Left ventricle myocardium inferior (tissue), 1 donor: Measurements from ENCODE around the gene ZRSR2. TPM values are rescaled to one million over a fixed set of nuclear protein-coding genes. Genes with fewer than 3 reads are reported as not detected.

Experiments
- DNase-seq: peaks from one replicate; pipeline ENCODE4 v3.0.0-alpha.2; 2020
- H3K27ac ChIP-seq: fragments of 200-600 bp; replicated peaks from 2 replicates; pipeline ENCODE4 v1.8.0; 2021
- H3K27me3 ChIP-seq: fragments of 200-600 bp; 2 replicates; pipeline ENCODE4 v1.8.0; 2021; ENCODE audit warnings: low read depth
- H3K36me3 ChIP-seq: fragments of 200-600 bp; 2 replicates; pipeline ENCODE4 v1.8.0; 2021
- H3K4me1 ChIP-seq: fragments of 200-600 bp; 2 replicates; pipeline ENCODE4 v1.8.0; 2021
- H3K4me3 ChIP-seq: fragments of 200-600 bp; 2 replicates; pipeline ENCODE4 v1.8.0; 2021; ENCODE audit warnings: mild to moderate bottlenecking, moderate library complexity
- H3K9me3 ChIP-seq: fragments of 200-600 bp; replicated peaks from 2 replicates; pipeline ENCODE4 v1.8.0; 2021
- CTCF ChIP-seq: fragments of 200-600 bp; IDR thresholded peaks from 2 replicates; pipeline ENCODE4 v1.8.0; 2021; ENCODE audit warnings: antibody characterized with exemption, mild to moderate bottlenecking, borderline replicate concordance
- intact Hi-C: fragments of 100-400 bp; cut with micrococcal nuclease; formaldehyde crosslinking; loops from one replicate; pipeline ENCODE4 v1.11.0; 2022
- total RNA-seq: library from RNA; stranded (reverse); fragmentation: NEBNext Ultra II Directional; extraction: Animal tissue kit (Norgen Biotek cat#: 25700); gene quantifications from one replicate; pipeline ENCODE4 v1.2.1, GENCODE V29; 2021
- donor health status: DM: no; HTN: yes; CAD: no; lungs with severe emphysema.

ZRSR2 gene
- total RNA-seq, 1 donor from 2014 or later = 7.8 TPM

- intact Hi-C loops = no loop called here
- Histone ChIP-seq H3K36me3 (peaks cover 12% of the 10 kb centered on the region), H3K4me1 (peaks cover 57% of the 10 kb centered on the region), H3K4me3 (no peak overlapping the region), H3K27ac (no peak overlapping the region), H3K9me3 (no peaks in the 10 kb centered on the region), H3K27me3 (no peaks in the 10 kb centered on the region)
- no peak for DNase-seq
- no peak for TF ChIP-seq CTCF
Observed at GRCh38 chrX:15843960-15844359, 53.7 kb downstream of the ZRSR2 start.

GRCh38 chrX:15848576-15848975 is 58.3 kb downstream of the ZRSR2 start:
- no peak for TF ChIP-seq CTCF
- Histone ChIP-seq H3K27me3 (no peaks in the 10 kb centered on the region), H3K4me1 (peaks cover 57% of the 10 kb centered on the region), H3K9me3 (no peaks in the 10 kb centered on the region), H3K36me3 (peaks cover 6% of the 10 kb centered on the region), H3K4me3 (peak overlapping the region; percentile 27), H3K27ac (peak overlapping the region; percentile 81)
- intact Hi-C loops = no loop called here
- no peak for DNase-seq

- H3K4me1 ChIP-seq = peaks cover 48% of the 10 kb centered on the region
- H3K36me3 ChIP-seq = peaks cover 6% of the 10 kb centered on the region
- peak overlapping the region; percentile 81 for H3K27ac ChIP-seq
- no peaks in the 10 kb centered on the region for H3K27me3 ChIP-seq
- no peak for DNase-seq
- TF ChIP-seq CTCF = peak; percentile 17
- H3K9me3 ChIP-seq = no peaks in the 10 kb centered on the region
- intact Hi-C loops = no loop called here
- peak overlapping the region; percentile 27 for H3K4me3 ChIP-seq
Observed at GRCh38 chrX:15849555-15849954, 59.3 kb downstream of the ZRSR2 start.

GRCh38 chrX:15853586-15854079 is 63.3 kb downstream of the ZRSR2 start:
- H3K36me3 ChIP-seq = no peaks in the 10 kb centered on the region
- intact Hi-C loops = no loop called here
- TF ChIP-seq CTCF = no peak

GRCh38 chrX:15854080-15854655 is 63.9 kb downstream of the ZRSR2 start:
- H3K4me3 ChIP-seq = peak overlapping the region; percentile 79
- H3K27me3 ChIP-seq = no peaks in the 10 kb centered on the region
- no peaks in the 10 kb centered on the region for H3K9me3 ChIP-seq
- peak overlapping the region; percentile 96 for H3K27ac ChIP-seq
- intact Hi-C loops = no loop called here
- no peaks in the 10 kb centered on the region for H3K36me3 ChIP-seq
- DNase-seq = peak; percentile 57
- peak; percentile 38 for TF ChIP-seq CTCF
- H3K4me1 ChIP-seq = peaks cover 30% of the 10 kb centered on the region

More at GRCh38 chrX:15853586-15854079, 63.3 kb downstream of the ZRSR2 start:
- Histone ChIP-seq H3K27me3 (no peaks in the 10 kb centered on the region), H3K4me3 (peak overlapping the region; percentile 79), H3K27ac (peak overlapping the region; percentile 96), H3K9me3 (no peaks in the 10 kb centered on the region), H3K4me1 (peaks cover 34% of the 10 kb centered on the region)
- no peak for DNase-seq
